HEK293 (cell line): ENCODE data around the gene ARNT2.

ENCODE experiments used
- OSR2 ChIP-seq: fragments of 450-650 bp; formaldehyde crosslinking; IDR thresholded peaks from 2 replicates; pipeline ENCODE4 v1.5.1; 2016; ENCODE audit warnings: missing biosample characterization, missing genetic modification characterization
- YY1 ChIP-seq: fragments of 450-650 bp; formaldehyde crosslinking; IDR thresholded peaks from 2 replicates; pipeline ENCODE4 v1.5.1; 2018; ENCODE audit warnings: missing biosample characterization, missing genetic modification characterization
- TF ChIP-seq, protein P1 (sequence below): fragments of 450-650 bp; formaldehyde crosslinking; IDR thresholded peaks from 2 replicates; pipeline ENCODE4 v1.5.1; 2016; ENCODE audit warnings: missing biosample characterization, missing genetic modification characterization

DNA sequence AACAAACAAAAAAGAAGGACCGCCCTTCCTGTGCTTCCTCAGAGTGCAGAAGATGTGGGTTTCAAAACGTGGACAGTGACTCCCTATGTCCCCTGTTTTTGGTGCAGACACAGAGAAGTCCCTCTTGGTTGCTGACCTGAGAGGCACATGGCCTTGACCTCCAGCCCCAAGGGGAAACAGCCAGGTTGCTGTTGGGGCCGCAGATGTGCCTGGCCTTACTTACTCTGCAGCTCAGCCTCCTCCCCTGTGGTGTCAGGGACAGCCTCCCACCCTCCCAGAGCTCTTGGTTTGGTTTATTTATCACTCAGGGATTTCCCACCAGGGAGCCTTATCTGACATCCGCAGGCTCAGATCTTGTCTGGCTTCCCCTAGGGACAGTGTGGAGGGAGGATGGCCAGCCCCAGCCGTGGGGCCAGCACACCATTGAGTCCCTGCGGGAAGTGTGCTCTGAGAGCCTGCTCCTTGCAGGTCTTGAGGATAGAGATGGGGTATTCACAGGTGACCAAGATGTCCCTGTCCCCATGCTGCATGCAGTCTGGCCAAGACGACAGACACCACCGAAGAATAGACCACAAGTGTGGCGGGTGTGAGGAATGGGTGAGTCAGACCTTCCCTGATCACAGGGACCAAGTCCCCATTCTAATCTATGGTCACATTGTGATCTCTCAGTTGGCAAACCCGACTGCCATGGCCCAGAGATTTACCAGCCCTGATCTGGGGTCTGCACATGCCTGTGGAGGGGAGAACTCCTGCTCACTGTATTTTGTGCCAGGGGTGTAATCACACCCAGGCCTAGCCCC lies 156.6 kb downstream of the ARNT2 start:
- TF ChIP-seq, protein P1, sequence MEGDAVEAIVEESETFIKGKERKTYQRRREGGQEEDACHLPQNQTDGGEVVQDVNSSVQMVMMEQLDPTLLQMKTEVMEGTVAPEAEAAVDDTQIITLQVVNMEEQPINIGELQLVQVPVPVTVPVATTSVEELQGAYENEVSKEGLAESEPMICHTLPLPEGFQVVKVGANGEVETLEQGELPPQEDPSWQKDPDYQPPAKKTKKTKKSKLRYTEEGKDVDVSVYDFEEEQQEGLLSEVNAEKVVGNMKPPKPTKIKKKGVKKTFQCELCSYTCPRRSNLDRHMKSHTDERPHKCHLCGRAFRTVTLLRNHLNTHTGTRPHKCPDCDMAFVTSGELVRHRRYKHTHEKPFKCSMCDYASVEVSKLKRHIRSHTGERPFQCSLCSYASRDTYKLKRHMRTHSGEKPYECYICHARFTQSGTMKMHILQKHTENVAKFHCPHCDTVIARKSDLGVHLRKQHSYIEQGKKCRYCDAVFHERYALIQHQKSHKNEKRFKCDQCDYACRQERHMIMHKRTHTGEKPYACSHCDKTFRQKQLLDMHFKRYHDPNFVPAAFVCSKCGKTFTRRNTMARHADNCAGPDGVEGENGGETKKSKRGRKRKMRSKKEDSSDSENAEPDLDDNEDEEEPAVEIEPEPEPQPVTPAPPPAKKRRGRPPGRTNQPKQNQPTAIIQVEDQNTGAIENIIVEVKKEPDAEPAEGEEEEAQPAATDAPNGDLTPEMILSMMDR (tag by site-specific recombination), result no peak
- TF ChIP-seq YY1, result no peak
- no peak for TF ChIP-seq OSR2 (tag by site-specific recombination)
